RPMI8226 (cell line): ENCODE measurements around the gene SPATS2.
A peak's percentile ranks its signal among the peaks of the same experiment; 100 is the strongest.
"Not testable (repeated sequence)": the region's sequence is repeated elsewhere in the genome, so short reads cannot be mapped to it uniquely, and the experiment has no call there.

Experiments used
- DNase-seq: peaks from one replicate; pipeline ENCODE4 v3.0.0-alpha.2; 2015

SPATS2 gene

DNA sequence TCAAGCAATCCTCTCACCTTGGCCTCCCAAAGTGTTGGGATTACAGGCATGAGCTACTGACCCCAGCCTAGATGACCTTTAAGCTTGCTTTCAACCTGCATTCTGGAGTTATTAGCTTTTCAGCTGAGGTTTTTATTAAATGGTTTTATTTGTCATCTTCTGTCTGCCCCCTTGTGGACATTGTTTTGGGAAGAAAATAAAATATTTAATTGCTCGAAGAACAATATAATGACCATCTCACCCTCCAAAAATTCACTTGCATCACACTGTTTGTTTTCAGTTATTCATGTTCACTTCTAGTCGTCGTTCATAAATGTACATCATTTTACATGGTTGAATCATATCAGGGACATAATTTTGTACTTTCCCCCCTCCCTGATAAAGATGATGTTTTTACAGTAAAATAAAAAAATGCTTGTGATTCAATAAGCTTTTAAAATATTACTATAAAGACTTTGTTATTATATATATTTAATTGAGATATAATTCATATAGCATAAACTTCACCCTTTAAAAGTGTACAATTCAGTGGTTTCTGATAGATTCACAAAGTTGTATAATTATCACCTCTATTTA is 10.1 kb upstream of the SPATS2 start:
- peak; percentile 53 for DNase-seq

- DNase-seq, result peak; percentile 78
Measured at GRCh38 chr12:49358483-49359141, 8.7 kb upstream of the SPATS2 start.

DNA sequence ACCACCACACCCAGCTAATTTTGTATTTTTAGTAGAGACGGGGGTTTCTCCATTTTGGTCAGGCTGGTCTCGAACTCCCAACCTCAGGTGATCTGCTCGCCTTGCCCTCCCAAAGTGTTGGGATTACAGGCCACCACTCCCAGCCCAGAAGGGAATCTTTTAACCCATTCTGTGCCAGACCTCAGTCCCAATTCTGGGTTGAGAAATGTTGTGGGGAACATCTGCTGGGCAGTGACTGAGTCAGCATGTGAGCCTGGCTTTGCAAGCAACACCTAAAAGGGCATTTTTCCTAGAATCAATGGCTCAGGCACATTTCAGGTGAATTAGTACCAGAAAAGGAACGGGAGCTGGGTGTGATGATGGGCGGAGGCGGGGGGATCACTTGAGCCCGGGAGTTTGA is 7.6 kb upstream of the SPATS2 start:
- DNase-seq, result no peak

DNA sequence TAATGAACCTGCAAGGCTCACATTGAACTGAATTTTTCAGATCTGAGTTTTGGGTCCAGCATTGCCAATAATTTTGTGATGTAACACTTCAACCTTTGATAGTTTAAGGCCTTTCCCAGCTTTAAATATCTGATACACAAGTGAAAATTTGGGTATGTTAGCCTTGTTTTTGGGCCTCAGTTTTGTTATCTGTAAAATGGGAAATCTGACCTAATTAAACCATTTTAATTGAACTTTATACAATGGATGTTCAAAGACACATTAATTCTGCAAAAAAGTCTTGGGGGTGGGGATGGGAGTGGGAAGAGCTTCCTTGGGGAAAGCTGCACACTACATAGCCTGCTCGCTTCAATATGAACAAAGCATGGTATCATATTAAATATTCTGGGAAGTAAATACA is 5.2 kb upstream of the SPATS2 start:
- no peak for DNase-seq

- DNase-seq, result no peak
Measured at GRCh38 chr12:49364989-49365388, 2.3 kb upstream of the SPATS2 start.

DNA sequence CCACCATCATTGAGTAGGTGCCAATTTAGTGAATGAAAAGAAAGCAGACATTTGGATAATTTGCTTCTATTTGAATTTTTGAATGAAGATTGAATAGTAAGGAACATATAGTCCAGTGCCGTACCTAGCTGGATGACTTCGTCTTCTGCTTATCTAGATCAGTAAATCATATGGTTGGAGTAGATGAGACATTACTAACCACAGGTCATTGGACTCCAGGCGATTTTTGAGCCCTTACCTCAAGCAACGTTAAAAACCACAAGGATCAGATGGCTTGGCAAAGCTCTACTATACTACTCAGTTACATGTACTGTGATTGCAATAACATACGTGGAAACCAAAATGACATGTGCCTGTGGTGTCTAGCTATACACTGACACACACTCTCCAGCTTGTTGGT is 1.7 kb upstream of the SPATS2 start:
- DNase-seq, result no peak

- no peak for DNase-seq
Measured at GRCh38 chr12:49366096-49366651, 1.1 kb upstream of the SPATS2 start.

- DNase-seq, result peak; percentile 96
Measured at GRCh38 chr12:49366652-49367380, 446 bp upstream of the SPATS2 start.

DNA sequence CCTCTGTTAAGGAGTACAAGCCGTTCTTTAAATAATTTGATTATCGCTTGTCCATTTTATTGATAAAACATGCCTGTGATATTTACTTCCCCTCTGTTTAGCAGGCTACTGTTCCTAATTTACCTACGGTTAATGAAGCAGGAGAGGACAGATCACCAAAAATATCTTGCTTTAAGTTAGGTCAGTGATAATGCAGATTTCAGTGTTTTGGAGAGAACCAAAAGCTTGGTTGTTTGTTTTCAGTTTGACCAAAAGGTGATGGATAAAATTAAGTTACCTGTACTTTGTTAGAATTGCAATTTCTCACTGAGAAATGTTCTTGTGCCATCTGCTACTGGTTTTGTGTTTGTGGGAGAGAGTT is 958 bp downstream of the SPATS2 start:
- no peak for DNase-seq

DNA sequence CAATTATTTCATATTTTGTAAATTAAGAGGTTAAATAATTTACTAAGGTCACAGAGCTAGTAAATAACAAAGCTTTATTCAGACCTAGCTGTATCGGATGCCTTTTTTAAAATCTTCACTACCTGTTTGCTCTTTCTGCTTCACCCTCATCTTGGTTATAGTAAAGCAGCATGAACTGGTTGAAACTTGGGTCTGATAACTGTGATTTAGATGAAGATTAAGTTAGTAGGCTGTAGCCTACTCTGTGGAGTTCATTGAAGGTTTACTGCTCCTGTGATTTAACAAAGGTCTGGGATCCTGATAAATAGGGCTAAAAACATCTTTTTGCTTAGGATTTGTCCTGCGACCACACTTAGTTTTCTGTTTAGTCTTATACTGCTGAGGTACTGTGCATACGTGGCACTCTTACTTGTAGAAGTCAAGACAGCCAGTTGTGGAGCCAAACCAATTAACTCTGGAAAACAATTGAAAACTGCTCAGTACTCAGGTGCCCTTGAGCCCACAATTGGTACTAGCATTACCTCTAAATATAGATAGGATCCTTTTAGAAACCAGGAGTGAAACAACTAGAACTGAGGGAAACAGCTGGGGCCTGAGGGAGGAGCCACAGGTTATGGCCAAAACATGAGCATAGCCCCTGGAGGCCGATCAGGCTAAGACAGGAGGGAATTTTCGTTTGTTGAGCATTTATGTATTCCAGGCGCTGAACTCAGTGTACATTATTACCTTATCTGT is 2.3 kb downstream of the SPATS2 start:
- DNase-seq, result peak; percentile 93

DNA sequence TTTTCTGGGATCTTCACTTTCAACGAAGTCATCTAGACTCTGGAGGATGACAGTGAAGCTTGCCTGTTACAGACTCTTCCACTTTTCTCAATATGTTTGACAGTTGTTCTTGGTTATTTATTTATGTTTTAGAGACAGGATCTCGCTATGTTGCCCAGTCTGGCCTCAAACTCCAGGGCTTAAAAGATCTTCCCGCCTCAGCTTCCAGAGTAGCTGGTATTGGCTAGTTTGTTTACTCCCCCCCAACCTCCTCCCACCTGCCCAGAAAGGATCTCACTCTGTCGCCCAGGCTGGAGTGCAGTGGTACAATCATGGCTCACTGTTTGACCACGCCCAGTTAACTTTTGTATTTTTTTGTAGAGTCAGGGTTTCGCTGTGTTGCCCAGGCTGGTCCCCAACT is 3.3 kb downstream of the SPATS2 start:
- peak; percentile 6 for DNase-seq

DNA sequence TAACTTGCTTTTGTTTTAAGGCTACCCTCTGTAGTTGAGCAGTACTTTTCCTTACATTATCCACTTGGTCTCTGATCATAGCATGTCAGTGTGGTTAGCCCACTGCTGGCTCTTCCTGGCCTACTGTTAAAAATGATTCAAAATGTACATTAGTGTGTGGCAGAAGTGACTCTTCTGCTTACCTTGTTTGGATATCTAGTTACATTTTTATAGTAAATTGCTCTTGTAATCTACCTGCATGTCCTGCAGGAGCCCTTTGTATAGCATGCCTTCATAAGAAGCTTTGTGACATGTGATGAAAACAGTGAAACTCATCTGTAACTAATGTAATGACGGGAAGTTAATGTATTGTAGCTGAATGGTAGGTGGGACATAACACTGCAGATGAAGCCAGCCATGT is 8.1 kb downstream of the SPATS2 start:
- no peak for DNase-seq

GRCh38 chr12:49377386-49377785 is 10.1 kb downstream of the SPATS2 start:
- no peak for DNase-seq

GRCh38 chr12:49380184-49380583 is 12.9 kb downstream of the SPATS2 start:
- not testable (repeated sequence) for DNase-seq

- DNase-seq, result no peak
Measured at GRCh38 chr12:49388682-49389386, 21.6 kb downstream of the SPATS2 start.

DNA sequence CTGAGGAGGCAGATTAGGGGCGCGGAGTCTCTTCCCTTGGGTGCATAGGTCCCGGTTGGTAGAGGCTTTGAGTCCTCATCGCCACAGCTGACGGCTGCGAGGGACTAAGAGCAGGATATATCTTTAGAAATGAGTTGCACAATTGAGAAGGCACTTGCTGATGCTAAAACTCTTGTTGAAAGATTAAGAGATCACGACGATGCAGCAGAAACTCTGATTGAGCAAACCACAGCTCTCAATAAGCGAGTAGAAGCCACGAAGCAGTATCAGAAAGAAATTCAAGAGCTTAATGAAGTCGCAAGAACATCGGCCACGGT is 22.1 kb downstream of the SPATS2 start:
- DNase-seq, result no peak

- DNase-seq, result no peak
Measured at GRCh38 chr12:49397000-49397399, 29.7 kb downstream of the SPATS2 start.

DNA sequence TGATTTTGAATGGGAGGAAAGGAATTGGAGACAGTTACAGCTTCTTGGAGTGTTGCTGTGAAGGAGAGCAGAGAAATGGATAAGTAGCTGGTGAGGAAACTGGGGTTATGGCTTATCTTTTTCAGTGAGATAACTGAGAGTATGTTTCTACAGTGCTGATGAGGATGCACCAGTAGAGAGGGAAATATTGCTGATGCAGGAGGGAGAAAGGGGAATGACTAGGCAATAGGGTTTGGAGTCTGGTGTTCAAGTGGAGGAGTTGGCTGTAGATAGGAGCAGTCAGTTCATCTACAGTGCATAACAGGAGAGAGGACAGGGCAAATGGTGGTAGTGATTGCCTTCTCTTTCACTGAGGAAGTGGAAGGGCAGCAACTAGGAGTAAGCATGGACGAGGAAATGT is 33.0 kb downstream of the SPATS2 start:
- no peak for DNase-seq

DNA sequence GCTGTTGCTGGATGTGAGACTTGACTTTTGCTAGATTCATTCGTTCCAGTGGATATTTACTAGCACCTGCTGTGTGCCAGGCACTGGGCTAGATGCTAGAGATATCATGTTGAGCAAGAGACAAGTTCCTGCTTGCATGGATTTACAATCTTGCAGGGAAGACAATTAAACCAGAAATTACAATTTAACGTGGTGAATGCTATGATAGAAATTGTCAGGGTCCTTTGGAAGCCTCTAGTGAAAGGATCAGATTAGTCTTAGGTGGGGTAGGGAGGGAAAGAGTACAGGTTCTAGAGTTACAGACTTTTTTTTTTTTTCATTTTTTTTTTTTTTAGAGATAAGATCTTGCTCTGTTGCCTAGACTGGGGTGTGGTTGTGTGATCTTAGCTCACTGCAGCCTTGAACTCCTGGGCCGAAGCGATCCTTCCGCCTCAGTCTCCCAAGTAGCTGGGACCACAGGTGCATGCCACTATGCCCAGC is 36.7 kb downstream of the SPATS2 start:
- no peak for DNase-seq

DNA sequence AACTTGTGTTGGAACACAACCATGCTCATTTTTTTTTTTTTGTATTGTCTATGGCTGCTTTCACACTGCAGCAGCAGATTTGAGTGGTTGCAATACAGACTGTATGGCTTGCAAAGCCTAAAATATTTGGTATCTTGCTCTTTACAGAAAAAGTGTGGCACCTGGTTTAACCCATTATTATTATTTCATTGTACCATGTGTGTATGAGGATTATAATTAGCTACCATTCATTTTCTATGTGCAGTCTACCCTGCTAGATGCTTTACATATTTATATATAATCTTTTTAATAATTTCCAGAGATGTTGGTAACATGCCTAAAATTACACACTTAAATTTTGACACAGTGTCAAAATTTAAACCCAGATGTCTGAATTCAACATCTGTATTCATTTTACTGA is 37.7 kb downstream of the SPATS2 start:
- no peak for DNase-seq

DNA sequence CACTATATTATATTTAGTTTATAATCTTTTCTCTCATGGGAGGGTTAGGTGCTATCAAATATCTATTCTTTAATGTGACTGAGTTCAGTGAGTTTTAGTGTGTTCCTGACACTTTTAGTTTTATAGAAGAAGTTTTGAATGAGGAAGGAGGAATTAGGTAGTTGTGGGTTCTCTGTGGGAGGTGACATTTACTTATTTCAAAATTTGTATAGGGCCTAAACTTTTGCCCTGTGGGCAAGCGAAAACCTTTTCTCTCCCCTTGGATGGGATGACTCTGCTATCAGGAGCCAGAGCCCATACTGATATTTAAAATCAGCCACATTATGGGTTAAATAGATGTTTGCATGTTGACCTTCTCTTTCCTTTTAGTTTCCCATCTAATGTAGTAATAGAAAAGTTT is 43.6 kb downstream of the SPATS2 start:
- no peak for DNase-seq

DNA sequence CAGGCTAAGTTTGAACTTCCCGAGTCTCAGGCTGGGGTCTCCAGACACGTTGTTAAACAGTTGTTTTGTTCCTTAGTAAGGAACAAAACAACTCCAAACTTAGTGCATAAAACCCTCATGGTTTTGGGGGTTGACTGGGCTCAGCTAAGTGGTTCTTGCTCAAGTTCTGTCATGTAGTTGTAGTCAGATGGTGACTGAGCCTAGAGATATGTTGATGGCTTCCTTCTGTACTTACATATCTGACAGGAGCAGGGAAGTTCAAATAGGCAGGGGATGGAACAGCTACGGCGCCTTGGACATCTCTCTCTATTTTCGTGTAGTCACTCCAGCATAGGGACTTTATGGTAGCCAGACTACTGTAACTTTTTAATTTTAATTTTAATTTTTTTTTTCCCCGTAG is 45.7 kb downstream of the SPATS2 start:
- DNase-seq, result no peak

DNA sequence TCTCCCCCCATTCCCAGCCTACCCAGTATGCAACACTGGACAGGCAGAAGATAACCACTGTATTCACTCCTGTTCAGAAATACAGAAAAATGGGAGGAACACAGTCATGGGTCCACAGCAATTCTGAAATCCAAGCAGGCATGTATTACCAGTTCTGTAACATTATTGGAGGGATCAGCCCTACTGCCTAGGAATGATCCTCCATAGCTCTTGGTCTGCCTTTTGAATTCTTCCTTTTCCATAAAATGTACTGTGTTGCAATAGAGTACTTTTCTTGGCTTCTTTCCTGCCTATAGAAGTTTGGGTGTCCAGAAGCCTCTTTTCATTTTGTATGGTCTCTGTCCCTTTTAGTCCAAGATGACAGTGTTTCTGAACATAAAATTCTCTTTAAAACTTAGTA is 46.5 kb downstream of the SPATS2 start:
- DNase-seq, result no peak
